GM18867 (cell line): ENCODE results near the gene KCNMB2.

Experiments
- ATAC-seq: cut with Tn5 transposase; IDR thresholded peaks from one replicate; pipeline ENCODE4 v1.9.1; 2021; ENCODE audit warnings: mild to moderate bottlenecking, moderate library complexity; ENCODE audit not compliant: unreplicated experiment

KCNMB2 gene

GRCh38 chr3:178567611-178568010 is 31.4 kb downstream of the KCNMB2 start:
- ATAC-seq: no peak

- no peak for ATAC-seq
These were observed 32.0 kb downstream of the KCNMB2 start for GRCh38 chr3:178568155-178568731.

DNA sequence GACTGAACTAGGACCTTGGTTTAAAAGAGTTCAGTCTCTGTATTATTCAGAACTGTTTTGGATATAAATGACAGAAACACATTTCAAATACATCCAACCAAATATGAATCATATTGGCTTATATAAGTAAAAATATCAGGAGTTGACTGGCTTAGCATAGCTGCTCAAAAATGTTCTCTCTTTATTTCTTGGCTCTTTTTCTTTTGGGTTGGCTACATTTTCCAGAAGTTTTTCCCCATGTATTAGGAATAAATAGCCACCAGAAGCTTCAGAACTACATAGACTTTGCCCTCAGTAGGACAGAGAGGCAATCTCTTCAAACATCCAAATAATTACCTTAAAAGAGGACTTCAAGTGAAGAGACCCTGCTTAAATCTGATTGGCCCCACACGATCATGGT is 32.7 kb downstream of the KCNMB2 start:
- no peak for ATAC-seq

- ATAC-seq: no peak
These were observed 33.6 kb downstream of the KCNMB2 start for GRCh38 chr3:178569826-178570225.

DNA sequence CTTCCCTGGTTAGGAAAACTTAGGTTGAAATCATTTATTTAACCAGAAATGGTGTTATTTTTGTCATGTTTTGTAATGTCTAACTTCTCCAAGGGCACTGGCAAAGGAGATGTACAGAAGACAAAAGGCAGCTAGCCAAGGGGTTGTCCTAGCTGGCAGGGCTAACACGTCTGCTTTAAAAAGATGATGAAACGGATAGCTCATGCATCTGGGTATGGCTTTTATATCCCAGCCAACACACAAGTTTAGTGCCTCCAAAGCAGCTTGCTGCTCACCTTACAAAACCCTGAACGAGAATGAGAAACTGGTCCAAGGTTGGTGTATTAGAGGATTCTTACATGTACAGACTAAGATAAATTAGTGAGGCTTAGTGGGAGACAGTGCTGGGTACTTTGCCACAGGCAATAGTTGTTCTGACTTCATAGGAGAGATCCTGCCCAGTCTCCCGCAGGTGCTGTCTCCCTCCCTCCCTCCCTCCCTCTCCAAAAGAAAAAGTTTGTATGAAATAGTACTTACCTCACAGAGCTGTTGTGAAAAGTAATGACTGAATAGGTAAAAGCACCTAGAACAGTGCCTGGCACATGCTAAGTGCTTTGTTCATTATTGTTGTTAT is 47.8 kb downstream of the KCNMB2 start:
- ATAC-seq: no peak

- ATAC-seq: no peak
These were observed 48.6 kb downstream of the KCNMB2 start for GRCh38 chr3:178584722-178585380.

GRCh38 chr3:178585454-178585853 is 49.2 kb downstream of the KCNMB2 start:
- ATAC-seq: no peak

GRCh38 chr3:178586076-178586475 is 49.8 kb downstream of the KCNMB2 start:
- ATAC-seq: no peak

- no peak for ATAC-seq
These were observed 52.4 kb downstream of the KCNMB2 start for GRCh38 chr3:178588628-178589027.

DNA sequence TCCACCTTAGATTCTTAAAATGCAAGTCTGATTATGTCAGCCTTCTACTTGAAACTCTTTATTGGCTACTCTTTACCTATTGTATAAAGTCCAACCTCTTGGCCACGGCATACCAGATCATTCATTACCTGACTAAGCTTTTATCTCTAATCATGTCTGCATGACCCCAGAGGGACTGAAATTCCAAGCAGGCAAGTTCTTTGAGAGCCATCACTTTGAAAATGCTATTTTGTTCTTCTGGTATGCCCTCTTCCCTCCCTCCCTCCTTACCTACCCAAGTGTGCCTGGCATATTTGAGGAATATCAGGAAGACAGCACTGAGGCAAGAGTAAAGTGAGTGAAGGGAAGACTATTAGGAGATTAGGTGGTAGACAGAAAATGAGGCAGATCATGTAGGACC is 57.5 kb downstream of the KCNMB2 start:
- no peak for ATAC-seq

DNA sequence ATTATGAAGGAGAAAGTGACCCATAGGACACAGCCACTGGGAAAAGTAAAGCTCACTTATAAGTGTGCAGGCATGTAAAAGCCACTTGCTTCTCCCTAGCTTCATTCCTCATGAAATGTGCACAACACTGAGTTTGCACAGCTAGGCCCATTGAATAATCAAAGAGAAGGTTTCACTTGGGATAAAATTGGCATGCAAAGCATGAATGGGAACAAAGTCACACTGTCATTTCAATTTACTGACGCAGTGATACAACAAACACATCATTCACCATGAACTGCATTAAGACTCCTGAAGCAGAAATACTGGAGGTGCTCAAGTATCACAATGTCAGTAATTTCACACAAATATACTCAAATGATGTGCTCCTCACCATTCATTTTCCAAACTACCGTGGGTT is 61.1 kb downstream of the KCNMB2 start:
- no peak for ATAC-seq

- ATAC-seq: peak; percentile 68
These were observed 66.6 kb downstream of the KCNMB2 start for GRCh38 chr3:178602856-178603255.

- ATAC-seq: peak; percentile 74
These were observed 67.5 kb downstream of the KCNMB2 start for GRCh38 chr3:178603735-178604134.

DNA sequence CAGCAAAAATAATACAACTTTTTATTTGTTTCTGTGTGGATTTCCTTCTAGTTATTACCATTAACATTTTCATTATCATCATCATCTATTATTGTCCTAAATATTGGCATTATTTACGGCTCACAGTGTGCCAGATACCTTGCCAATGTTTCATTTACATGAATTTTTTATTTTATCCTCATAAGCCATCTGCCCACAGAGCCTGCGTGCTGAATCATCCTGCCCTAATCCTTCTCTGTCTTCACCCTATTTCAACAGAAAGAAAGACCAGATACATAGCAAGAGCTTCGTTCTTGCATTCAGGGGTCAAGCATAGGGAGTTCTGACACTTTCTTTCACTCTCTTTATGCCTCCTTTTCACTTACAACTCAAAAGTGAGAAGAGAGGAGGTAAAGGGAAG is 82.0 kb downstream of the KCNMB2 start:
- ATAC-seq: no peak

DNA sequence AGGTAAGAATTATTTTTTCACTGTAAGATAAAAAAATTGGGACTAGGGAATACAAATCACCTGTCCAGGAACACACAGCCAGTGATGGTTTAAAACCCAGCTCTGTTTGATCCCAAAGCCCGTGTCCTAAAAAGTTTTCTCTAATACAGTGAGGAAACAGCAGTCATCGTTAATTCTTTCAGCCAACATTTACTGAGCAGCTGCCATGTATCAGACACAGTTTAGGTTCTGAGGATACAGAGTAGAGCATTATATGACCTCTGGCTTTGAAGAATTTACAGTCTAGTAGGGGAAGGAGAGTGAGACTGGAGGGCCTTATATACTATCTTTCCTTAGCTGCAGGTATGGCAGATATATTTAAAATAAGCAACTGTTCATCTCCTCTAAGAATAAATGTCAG is 82.7 kb downstream of the KCNMB2 start:
- no peak for ATAC-seq

- ATAC-seq: no peak
These were observed 87.5 kb downstream of the KCNMB2 start for GRCh38 chr3:178623666-178624255.

DNA sequence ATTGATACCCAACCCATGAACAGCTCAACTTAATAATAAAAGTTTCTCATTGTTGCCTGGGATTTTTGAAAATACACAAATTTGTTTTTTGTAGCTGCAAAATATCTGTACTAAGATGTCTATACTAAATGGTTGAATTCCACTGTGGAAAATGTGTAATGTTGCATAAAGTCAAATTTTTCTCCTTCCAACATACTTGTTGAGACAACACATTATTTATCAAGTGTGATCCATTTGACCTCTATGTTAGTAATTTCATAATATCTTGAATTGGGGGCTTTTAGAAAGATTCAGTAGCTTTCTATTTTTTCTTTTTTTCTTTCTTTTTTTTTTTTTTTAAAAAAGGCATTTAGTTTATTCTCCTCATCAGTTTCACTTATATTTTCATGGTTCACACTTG is 88.0 kb downstream of the KCNMB2 start:
- ATAC-seq: no peak

DNA sequence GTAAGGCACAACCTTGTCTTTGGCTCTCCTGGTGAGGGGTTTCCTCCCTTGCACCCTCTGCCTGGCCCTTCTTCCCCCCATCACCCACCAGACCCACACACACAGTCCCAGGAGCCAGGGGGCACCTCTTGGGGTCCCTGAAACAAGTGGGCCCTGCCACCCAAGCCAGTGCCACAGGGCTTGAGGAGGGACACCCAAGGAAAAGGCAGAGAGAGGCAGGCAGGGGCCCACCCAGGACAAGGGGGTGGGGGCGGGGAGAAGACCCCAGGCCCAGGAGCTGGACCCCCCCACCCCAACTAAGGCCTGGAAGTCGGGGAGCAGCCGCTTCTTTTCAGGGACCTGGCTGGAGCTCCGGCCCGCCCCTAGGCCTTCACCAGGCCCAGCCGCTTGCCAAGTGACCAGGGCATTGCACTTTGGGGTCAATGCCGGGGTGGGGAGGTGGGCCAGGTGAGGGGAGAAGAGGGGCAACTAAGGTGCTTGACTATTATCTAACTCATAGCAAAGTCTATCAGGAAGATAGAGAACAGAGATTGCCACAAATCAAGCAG is 88.9 kb downstream of the KCNMB2 start:
- ATAC-seq: no peak

DNA sequence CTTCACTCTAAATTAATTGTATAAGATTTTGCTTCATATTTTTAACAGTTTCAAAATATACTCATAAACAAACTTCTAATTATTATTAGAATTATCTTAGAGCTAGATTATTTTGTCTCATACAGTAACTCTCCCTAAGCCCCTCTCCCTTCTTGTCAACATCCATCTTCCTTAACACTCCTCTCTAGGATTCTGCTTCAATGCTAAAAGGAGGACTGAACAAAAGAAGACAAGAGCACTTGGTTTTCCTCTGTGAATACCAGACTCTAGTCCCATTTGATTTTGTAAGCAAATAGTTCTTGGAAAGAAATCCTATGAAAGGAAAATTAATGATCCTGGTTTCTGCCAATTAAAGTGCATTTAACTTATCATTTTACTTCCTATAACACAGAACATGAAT is 91.8 kb downstream of the KCNMB2 start:
- no peak for ATAC-seq

- no peak for ATAC-seq
These were observed 93.4 kb downstream of the KCNMB2 start for GRCh38 chr3:178629430-178630178.

DNA sequence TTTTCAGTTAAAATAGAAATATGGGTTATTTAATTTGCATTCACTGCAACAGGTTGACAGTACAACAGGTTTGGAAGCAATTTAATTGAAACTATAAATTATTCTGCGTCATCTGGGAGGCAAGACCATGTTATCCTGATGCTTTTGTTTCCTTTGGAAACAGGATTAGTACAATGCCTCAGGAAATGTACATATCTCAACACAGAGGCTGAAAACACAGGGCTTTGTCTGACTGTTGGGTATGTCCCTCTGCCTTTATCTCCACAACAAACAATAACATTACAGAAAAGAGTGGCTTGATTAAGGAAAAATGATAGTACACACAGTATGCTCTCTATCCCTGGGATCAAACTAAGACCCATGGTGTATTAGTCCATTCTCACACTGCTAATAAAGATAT is 95.7 kb downstream of the KCNMB2 start:
- ATAC-seq: no peak
